ENCODE measurements around the gene KCTD3.

- TF ChIP-seq POLR2A (IDR thresholded peaks at IDR 0.05) (no peak), CTCF (IDR thresholded peaks at IDR 0.05) (no peak), POLR2AphosphoS5 (IDR thresholded peaks at IDR 0.05) (no peak)
Observed at GRCh38 chr1:215556996-215557395, 10.1 kb upstream of the KCTD3 start.
